Neuronal stem cell (in vitro differentiated cells): Measurements from ENCODE around the gene SMOC2.

Source experiments
- DNase-seq: peaks from one replicate; pipeline ENCODE4 v3.0.0-alpha.2; 2013; ENCODE audit warnings: low spot score
- H2AFZ ChIP-seq: one replicate; pipeline ENCODE4 v1.6.1; 2013; ENCODE audit warnings: mild to moderate bottlenecking, low read length, inconsistent platforms
- H2AK5ac ChIP-seq: 2 replicates; pipeline ENCODE4 v1.6.1; 2013; ENCODE audit warnings: low read depth, mild to moderate bottlenecking, inconsistent platforms, low read length, moderate library complexity, mixed read lengths
- H2BK120ac ChIP-seq: 2 replicates; pipeline ENCODE4 v1.6.1; 2013; ENCODE audit warnings: low read depth, mild to moderate bottlenecking, inconsistent platforms, low read length, moderate library complexity, mixed read lengths
- H2BK12ac ChIP-seq: one replicate; pipeline ENCODE4 v1.6.1; 2013; ENCODE audit warnings: low read length, inconsistent platforms
- H2BK15ac ChIP-seq: 2 replicates; pipeline ENCODE4 v1.6.1; 2013; ENCODE audit warnings: mild to moderate bottlenecking, low read length, inconsistent platforms, mixed read lengths
- H2BK5ac ChIP-seq: one replicate; pipeline ENCODE4 v1.6.1; 2013; ENCODE audit warnings: inconsistent platforms, mild to moderate bottlenecking, low read length, moderate library complexity
- H3K14ac ChIP-seq: one replicate; pipeline ENCODE4 v1.6.1; 2013; ENCODE audit warnings: low read length, inconsistent platforms
- H3K18ac ChIP-seq: 2 replicates; pipeline ENCODE4 v1.6.1; 2013; ENCODE audit warnings: low read length, inconsistent platforms
- H3K23ac ChIP-seq: 2 replicates; pipeline ENCODE4 v1.6.1; 2013; ENCODE audit warnings: low read depth, mild to moderate bottlenecking, mixed read lengths, low read length, inconsistent platforms; ENCODE audit not compliant: poor library complexity
- H3K27ac ChIP-seq: replicated peaks from 3 replicates; pipeline ENCODE4 v1.5.1; 2013; ENCODE audit warnings: low read length, inconsistent platforms
- H3K27me3 ChIP-seq, 3 experiments: 2 replicates each; pipeline ENCODE4 v1.6.1; 2013; ENCODE audit warnings: low read length in 3 of 3, mild to moderate bottlenecking in 2 of 3, inconsistent platforms in 1 of 3, low read depth in 1 of 3, mixed read lengths in 1 of 3, moderate library complexity in 1 of 3; ENCODE audit not compliant: control insufficient read depth in 3 of 3, insufficient read depth in 3 of 3
- H3K36me3 ChIP-seq, 2 donors: replicated peaks in 1 of 2; 2 replicates each; pipeline ENCODE4 v1.6.1; 2013; ENCODE audit warnings: low read length in 2 of 2; ENCODE audit not compliant: control insufficient read depth in 2 of 2, insufficient read depth in 2 of 2
- H3K4ac ChIP-seq: 2 replicates; pipeline ENCODE4 v1.6.1; 2013; ENCODE audit warnings: inconsistent platforms, mild to moderate bottlenecking, low read length, moderate library complexity
- H3K4me1 ChIP-seq, 2 donors: 1 replicate in 1 of 2; 2 replicates in 1 of 2; pipeline ENCODE4 v1.6.1; 2013; ENCODE audit warnings: low read length in 2 of 2, low read depth in 1 of 2; ENCODE audit not compliant: control insufficient read depth in 2 of 2, insufficient read depth in 1 of 2
- H3K4me2 ChIP-seq: one replicate; pipeline ENCODE4 v1.6.1; 2013; ENCODE audit warnings: mild to moderate bottlenecking, low read length, inconsistent platforms; ENCODE audit not compliant: insufficient read depth, poor library complexity, severe bottlenecking
- H3K4me3 ChIP-seq, 2 donors: 2 replicates each; pipeline ENCODE4 v1.5.1; 2013; ENCODE audit warnings: low read length in 2 of 2, mild to moderate bottlenecking in 2 of 2, inconsistent platforms in 1 of 2, moderate library complexity in 1 of 2
- H3K79me1 ChIP-seq: one replicate; pipeline ENCODE4 v1.6.1; 2013; ENCODE audit warnings: low read depth, mild to moderate bottlenecking, inconsistent platforms, low read length, moderate library complexity
- H3K9ac ChIP-seq: one replicate; pipeline ENCODE4 v1.6.1; 2013; ENCODE audit warnings: mild to moderate bottlenecking, low read depth, low read length, inconsistent platforms; ENCODE audit not compliant: poor library complexity
- H3K9me3 ChIP-seq, 2 donors: replicated peaks in 1 of 2; 2 replicates each; pipeline versions ENCODE3 to v1.6.1; 2013; ENCODE audit warnings: low read length in 2 of 2, mild to moderate bottlenecking in 2 of 2, inconsistent platforms in 1 of 2, low read depth in 1 of 2, mixed read lengths in 1 of 2, moderate library complexity in 1 of 2; ENCODE audit not compliant: control insufficient read depth in 2 of 2, insufficient read depth in 1 of 2
- H4K8ac ChIP-seq: one replicate; pipeline ENCODE4 v1.6.1; 2013; ENCODE audit warnings: low read depth, mild to moderate bottlenecking, inconsistent platforms, low read length, moderate library complexity
- H4K91ac ChIP-seq: one replicate; pipeline ENCODE4 v1.6.1; 2013; ENCODE audit warnings: low read length, low read depth, mild to moderate bottlenecking, inconsistent platforms; ENCODE audit not compliant: poor library complexity
- WGBS, 2 donors: extraction: QIAGEN DNeasy Blood & Tissue Kit; methylation state at CpG; one replicate each; pipeline ENCODE4 v1.1.7; 2013; ENCODE audit warnings: missing lambda C conversion rate in 2 of 2, mixed read lengths in 1 of 2; ENCODE audit not compliant: insufficient read length in 2 of 2, insufficient replicate concordance in 1 of 2; ENCODE audit errors: extremely low coverage in 2 of 2; 5-methylcytosine and 5-hydroxymethylcytosine counted together

SMOC2 gene

GRCh38 chr6:168432196-168432595, 8.8 kb upstream of the SMOC2 start:
- Histone ChIP-seq H3K4me2 (no peak overlapping the region), H3K4me1 (no peaks in the 10 kb centered on the region), H3K18ac (peak overlapping the region; percentile 11), H4K91ac (no peak overlapping the region), H2BK12ac (no peak overlapping the region), H3K14ac (no peak overlapping the region), H4K8ac (no peak overlapping the region), H3K79me1 (no peaks in the 10 kb centered on the region), H3K9me3 (no peaks in the 10 kb centered on the region), H3K27ac (no peak overlapping the region), H3K23ac (no peak overlapping the region), H3K4me3 (no peak overlapping the region), H3K9ac (no peak overlapping the region), H2AK5ac (no peak overlapping the region), H3K27me3 (peaks cover 0 to 12% (median 0%) of the 10 kb centered on the region in 3 experiments), H2BK15ac (no peak overlapping the region), H2BK5ac (no peak overlapping the region), H3K4ac (no peak overlapping the region), H2BK120ac (no peak overlapping the region), H2AFZ (no peak overlapping the region), H3K36me3 (no peaks in the 10 kb centered on the region)
- no peak for DNase-seq
- no CpG with 5 or more reads among the region's 9 CpGs for WGBS, 2 donors

- no peak overlapping the region for H3K14ac ChIP-seq
- no peak overlapping the region for H4K91ac ChIP-seq
- H2BK12ac ChIP-seq, result peak overlapping the region; percentile 43
- H2BK5ac ChIP-seq, result no peak overlapping the region
- H3K4ac ChIP-seq, result no peak overlapping the region
- no peaks in the 10 kb centered on the region for H3K79me1 ChIP-seq
- no peak overlapping the region for H2AFZ ChIP-seq
- no peaks in the 10 kb centered on the region for H3K4me1 ChIP-seq
- no peak overlapping the region for H3K9ac ChIP-seq
- peaks cover 0 to 18% (median 0%) of the 10 kb centered on the region in 3 experiments for H3K27me3 ChIP-seq
- H4K8ac ChIP-seq, result no peak overlapping the region
- H2BK15ac ChIP-seq, result no peak overlapping the region
- DNase-seq, result no peak
- H3K9me3 ChIP-seq, result no peaks in the 10 kb centered on the region
- H2AK5ac ChIP-seq, result no peak overlapping the region
- no peak overlapping the region for H3K23ac ChIP-seq
- no peaks in the 10 kb centered on the region for H3K36me3 ChIP-seq
- H3K27ac ChIP-seq, result no peak overlapping the region
- H2BK120ac ChIP-seq, result no peak overlapping the region
- no peak overlapping the region for H3K4me2 ChIP-seq
- no peak overlapping the region for H3K4me3 ChIP-seq
- H3K18ac ChIP-seq, result no peak overlapping the region
- no CpG with 5 or more reads among the region's 8 CpGs for WGBS, 2 donors
Observed at GRCh38 chr6:168433898-168434297, 7.1 kb upstream of the SMOC2 start.

GRCh38 chr6:168434505-168434904, 6.5 kb upstream of the SMOC2 start:
- H3K79me1 ChIP-seq, result no peaks in the 10 kb centered on the region
- no peaks in the 10 kb centered on the region for H3K4me1 ChIP-seq
- no CpG with 5 or more reads among the region's 6 CpGs for WGBS, 2 donors
- H2BK120ac ChIP-seq, result no peak overlapping the region
- no peak overlapping the region for H3K4me3 ChIP-seq
- H3K27ac ChIP-seq, result no peak overlapping the region
- H4K91ac ChIP-seq, result no peak overlapping the region
- DNase-seq, result no peak
- H3K9me3 ChIP-seq, result no peaks in the 10 kb centered on the region
- H2AFZ ChIP-seq, result no peak overlapping the region
- no peak overlapping the region for H4K8ac ChIP-seq
- H3K4me2 ChIP-seq, result no peak overlapping the region
- no peak overlapping the region for H2BK5ac ChIP-seq
- H3K14ac ChIP-seq, result no peak overlapping the region
- H2BK15ac ChIP-seq, result no peak overlapping the region
- no peak overlapping the region for H3K23ac ChIP-seq
- no peak overlapping the region for H3K4ac ChIP-seq
- H3K27me3 ChIP-seq, result peaks cover 0 to 24% (median 5%) of the 10 kb centered on the region in 3 experiments
- no peak overlapping the region for H3K9ac ChIP-seq
- no peak overlapping the region for H2BK12ac ChIP-seq
- H3K36me3 ChIP-seq, result no peaks in the 10 kb centered on the region
- no peak overlapping the region for H2AK5ac ChIP-seq
- no peak overlapping the region for H3K18ac ChIP-seq

- no CpG with 5 or more reads among the region's 9 CpGs for WGBS, 2 donors
Observed at GRCh38 chr6:168437751-168438150, 3.2 kb upstream of the SMOC2 start.

More at GRCh38 chr6:168437751-168438150, 3.2 kb upstream of the SMOC2 start:
- Histone ChIP-seq H3K27ac (no peak overlapping the region), H2AFZ (no peak overlapping the region), H3K23ac (no peak overlapping the region), H2BK12ac (no peak overlapping the region), H4K91ac (no peak overlapping the region), H3K4ac (no peak overlapping the region), H2BK5ac (no peak overlapping the region), H3K36me3 (no peaks in the 10 kb centered on the region), H3K18ac (no peak overlapping the region), H2BK120ac (no peak overlapping the region), H3K4me1 (peaks cover 7 to 13% of the 10 kb centered on the region in 2 donors), H3K27me3 (peaks cover 16 to 55% (median 35%) of the 10 kb centered on the region in 3 experiments), H4K8ac (no peak overlapping the region), H3K9ac (no peak overlapping the region), H3K14ac (no peak overlapping the region), H3K9me3 (no peaks in the 10 kb centered on the region), H2BK15ac (no peak overlapping the region), H3K79me1 (no peaks in the 10 kb centered on the region), H3K4me2 (no peak overlapping the region), H3K4me3 (no peak overlapping the region), H2AK5ac (no peak overlapping the region)
- no peak for DNase-seq
